A673 (cell line): ENCODE data around the gene INAVA.
"Not testable (repeated sequence)": the region's sequence is repeated elsewhere in the genome, so short reads cannot be mapped to it uniquely, and the experiment has no call there.

Experiments used
- EZH2 ChIP-seq: fragments of 200-600 bp; sonication (generic); IDR thresholded peaks from 2 replicates; pipeline ENCODE4 v1.6.1; 2017; ENCODE audit warnings: borderline replicate concordance, low read depth, mild to moderate bottlenecking, mixed read lengths, antibody characterized with exemption, low read length; ENCODE audit not compliant: poor library complexity, severe bottlenecking
- TF ChIP-seq, protein P1 (sequence below): fragments of 300-800, 200-600 bp; sonication (generic); conservative IDR thresholded peaks from 2 replicates; pipeline ENCODE4 v1.5.1; 2017; ENCODE audit warnings: low read depth, mild to moderate bottlenecking, antibody characterized with exemption, low read length, moderate library complexity, mixed read lengths

DNA sequence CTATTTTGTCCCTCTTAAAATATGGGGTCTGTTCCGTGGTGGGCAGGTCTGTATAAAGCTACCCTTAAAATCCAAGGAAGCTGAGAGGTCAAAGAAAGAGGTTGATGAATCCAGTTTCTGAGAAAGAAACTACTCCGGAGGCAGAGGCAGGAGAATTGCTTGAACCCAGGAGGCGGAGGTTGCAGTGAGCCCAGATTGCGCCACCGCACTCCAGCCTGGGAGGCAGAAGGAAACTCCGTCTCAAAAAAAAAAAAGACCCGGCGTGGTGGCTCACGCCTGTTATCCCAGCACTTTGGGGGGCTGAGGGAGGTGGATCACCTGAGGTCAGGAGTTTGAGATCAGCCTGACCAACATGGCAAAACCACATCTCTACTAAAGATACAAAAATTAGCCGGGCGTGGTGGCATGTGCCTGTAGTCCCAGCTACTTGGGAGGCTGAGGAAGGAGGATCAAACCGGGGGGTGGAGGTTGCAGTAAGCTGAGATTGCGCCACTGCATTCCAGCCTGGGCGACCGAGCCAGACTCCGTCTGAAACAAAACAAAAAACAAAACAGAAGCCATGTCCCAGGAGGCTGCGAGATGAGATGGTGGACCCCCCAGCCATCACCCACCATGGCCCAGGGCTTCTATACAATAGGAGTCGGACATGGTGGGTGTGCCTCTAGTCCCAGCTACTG, 40.7 kb downstream of the INAVA start:
- TF ChIP-seq, protein P1, sequence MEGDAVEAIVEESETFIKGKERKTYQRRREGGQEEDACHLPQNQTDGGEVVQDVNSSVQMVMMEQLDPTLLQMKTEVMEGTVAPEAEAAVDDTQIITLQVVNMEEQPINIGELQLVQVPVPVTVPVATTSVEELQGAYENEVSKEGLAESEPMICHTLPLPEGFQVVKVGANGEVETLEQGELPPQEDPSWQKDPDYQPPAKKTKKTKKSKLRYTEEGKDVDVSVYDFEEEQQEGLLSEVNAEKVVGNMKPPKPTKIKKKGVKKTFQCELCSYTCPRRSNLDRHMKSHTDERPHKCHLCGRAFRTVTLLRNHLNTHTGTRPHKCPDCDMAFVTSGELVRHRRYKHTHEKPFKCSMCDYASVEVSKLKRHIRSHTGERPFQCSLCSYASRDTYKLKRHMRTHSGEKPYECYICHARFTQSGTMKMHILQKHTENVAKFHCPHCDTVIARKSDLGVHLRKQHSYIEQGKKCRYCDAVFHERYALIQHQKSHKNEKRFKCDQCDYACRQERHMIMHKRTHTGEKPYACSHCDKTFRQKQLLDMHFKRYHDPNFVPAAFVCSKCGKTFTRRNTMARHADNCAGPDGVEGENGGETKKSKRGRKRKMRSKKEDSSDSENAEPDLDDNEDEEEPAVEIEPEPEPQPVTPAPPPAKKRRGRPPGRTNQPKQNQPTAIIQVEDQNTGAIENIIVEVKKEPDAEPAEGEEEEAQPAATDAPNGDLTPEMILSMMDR, result not testable (repeated sequence)
- not testable (repeated sequence) for TF ChIP-seq EZH2
